ENCODE data around the gene SEC11C.

Gene SEC11C

DNA sequence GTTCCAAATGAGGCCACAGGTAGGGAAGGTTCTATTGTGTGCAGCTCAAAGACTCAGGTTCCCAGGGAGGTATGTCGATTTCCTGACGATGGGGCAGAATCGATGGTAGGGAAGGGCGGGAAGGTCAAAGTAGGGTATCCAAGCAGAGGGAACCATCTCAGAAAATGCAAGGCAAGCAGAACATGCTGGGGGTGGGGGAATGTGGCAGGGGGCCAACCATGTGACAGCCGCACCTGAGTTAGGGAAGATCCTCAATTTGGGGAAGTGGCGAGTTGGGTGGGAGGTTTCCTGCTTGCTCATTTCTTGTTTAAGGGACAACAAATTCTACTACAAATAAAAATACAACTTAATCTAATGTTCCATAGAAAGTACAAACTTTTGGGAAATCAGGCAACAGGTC is 58.5 kb downstream of the SEC11C start:
- TF ChIP-seq, protein P1, sequence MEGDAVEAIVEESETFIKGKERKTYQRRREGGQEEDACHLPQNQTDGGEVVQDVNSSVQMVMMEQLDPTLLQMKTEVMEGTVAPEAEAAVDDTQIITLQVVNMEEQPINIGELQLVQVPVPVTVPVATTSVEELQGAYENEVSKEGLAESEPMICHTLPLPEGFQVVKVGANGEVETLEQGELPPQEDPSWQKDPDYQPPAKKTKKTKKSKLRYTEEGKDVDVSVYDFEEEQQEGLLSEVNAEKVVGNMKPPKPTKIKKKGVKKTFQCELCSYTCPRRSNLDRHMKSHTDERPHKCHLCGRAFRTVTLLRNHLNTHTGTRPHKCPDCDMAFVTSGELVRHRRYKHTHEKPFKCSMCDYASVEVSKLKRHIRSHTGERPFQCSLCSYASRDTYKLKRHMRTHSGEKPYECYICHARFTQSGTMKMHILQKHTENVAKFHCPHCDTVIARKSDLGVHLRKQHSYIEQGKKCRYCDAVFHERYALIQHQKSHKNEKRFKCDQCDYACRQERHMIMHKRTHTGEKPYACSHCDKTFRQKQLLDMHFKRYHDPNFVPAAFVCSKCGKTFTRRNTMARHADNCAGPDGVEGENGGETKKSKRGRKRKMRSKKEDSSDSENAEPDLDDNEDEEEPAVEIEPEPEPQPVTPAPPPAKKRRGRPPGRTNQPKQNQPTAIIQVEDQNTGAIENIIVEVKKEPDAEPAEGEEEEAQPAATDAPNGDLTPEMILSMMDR (IDR thresholded peaks at IDR 0.05): no peak

GRCh38 chr18:59200787-59201186 is 61.1 kb downstream of the SEC11C start:
- TF ChIP-seq, protein P1 (IDR thresholded peaks at IDR 0.05): no peak

DNA sequence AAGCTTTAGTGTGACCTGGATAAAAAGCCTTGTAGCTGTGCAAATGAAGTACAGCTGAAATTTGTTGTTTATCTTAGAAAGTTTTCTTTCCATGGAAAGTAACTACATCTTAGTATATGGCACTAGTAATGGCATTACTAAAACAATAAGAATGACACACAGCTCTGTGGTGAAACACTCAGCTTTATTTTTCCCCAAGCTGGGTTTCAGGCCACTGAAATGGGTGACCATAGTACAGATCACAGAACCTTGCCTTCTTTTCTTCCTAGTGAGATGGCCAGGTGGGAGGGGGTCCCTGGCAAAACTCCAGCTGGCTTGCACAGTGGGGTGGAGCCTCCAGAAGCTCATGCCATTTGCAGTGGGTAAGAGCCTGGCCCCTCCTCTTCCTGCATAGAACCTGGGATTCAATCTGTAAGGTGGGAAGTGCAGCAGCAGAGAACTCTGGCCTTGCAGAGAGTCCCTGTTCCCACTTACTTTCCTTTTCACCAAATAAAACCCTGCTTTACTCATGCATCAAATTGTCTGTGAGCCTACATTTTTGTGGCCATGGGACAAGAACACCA is 62.7 kb downstream of the SEC11C start:
- TF ChIP-seq, protein P1 (IDR thresholded peaks at IDR 0.05): no peak

DNA sequence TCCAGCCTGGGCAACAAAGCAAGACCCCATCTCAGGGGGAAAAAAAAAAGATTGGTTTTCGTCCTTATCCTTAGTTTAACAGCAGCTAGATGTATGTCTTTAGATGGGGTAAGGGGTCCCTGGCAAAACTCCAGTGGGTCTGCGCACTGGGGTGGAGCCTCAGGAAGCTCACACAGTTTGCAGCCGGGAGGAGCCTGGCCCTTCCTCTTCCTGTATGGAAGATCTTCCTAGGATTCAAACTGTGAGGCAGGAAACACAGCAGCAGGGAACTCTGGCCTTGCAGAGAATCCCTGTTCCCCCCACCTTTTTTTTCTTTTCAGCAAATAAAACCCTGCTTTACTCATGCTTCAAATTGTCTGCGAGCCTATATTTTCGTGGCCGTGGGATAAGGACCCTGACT is 67.8 kb downstream of the SEC11C start:
- TF ChIP-seq, protein P1 (IDR thresholded peaks at IDR 0.05): no peak
